H9 (cell line): ENCODE measurements around the gene TMEM244. TPM values are rescaled to one million over a fixed set of nuclear protein-coding genes. Genes with fewer than 3 reads are reported as not detected.

Source experiments
- DNase-seq: peaks from one replicate; pipeline ENCODE4 v3.0.0-alpha.2; 2017
- H2AFZ ChIP-seq: one replicate; pipeline ENCODE4 v1.6.1; 2013; ENCODE audit warnings: mild to moderate bottlenecking, low read length, control low read depth, moderate library complexity
- H2AK5ac ChIP-seq: 2 replicates; pipeline ENCODE4 v1.6.1; 2013; ENCODE audit warnings: low read length, control low read depth, mixed read lengths; ENCODE audit not compliant: insufficient read length
- H2BK120ac ChIP-seq: one replicate; pipeline ENCODE4 v1.6.1; 2013; ENCODE audit warnings: low read depth, mild to moderate bottlenecking, low read length, control low read depth, inconsistent platforms; ENCODE audit not compliant: poor library complexity, severe bottlenecking
- H2BK12ac ChIP-seq: 2 replicates; pipeline ENCODE4 v1.6.1; 2013; ENCODE audit warnings: low read length, control low read depth, mixed read lengths, low read depth; ENCODE audit not compliant: insufficient read length
- H2BK15ac ChIP-seq: 2 replicates; pipeline ENCODE4 v1.6.1; 2013; ENCODE audit warnings: low read depth, low read length, control low read depth
- H2BK20ac ChIP-seq: one replicate; pipeline ENCODE4 v1.6.1; 2013; ENCODE audit warnings: low read depth, mild to moderate bottlenecking, low read length, control low read depth, inconsistent platforms; ENCODE audit not compliant: poor library complexity, severe bottlenecking
- H2BK5ac ChIP-seq: 2 replicates; pipeline ENCODE4 v1.6.1; 2013; ENCODE audit warnings: low read length, control low read depth, mixed read lengths; ENCODE audit not compliant: insufficient read length
- H3K14ac ChIP-seq: 2 replicates; pipeline ENCODE4 v1.6.1; 2013; ENCODE audit warnings: low read length, control low read depth; ENCODE audit not compliant: insufficient read depth
- H3K18ac ChIP-seq: 2 replicates; pipeline ENCODE4 v1.6.1; 2013; ENCODE audit warnings: low read depth, mild to moderate bottlenecking, mixed read lengths, low read length, control low read depth; ENCODE audit not compliant: insufficient read length
- H3K23ac ChIP-seq: 2 replicates; pipeline ENCODE4 v1.6.1; 2013; ENCODE audit warnings: low read length, control low read depth, mixed read lengths, low read depth; ENCODE audit not compliant: insufficient read length
- H3K23me2 ChIP-seq: 2 replicates; pipeline ENCODE4 v1.6.1; 2013; ENCODE audit warnings: low read depth, mild to moderate bottlenecking, mixed read lengths, low read length, control low read depth; ENCODE audit not compliant: insufficient read length, poor library complexity, severe bottlenecking
- H3K27ac ChIP-seq: 2 replicates; pipeline ENCODE4 v1.5.1; 2013; ENCODE audit warnings: low read length, control low read depth, mixed read lengths, low read depth; ENCODE audit not compliant: insufficient read length
- H3K27me3 ChIP-seq: 2 replicates; pipeline ENCODE4 v1.6.1; 2013; ENCODE audit warnings: low read length, control low read depth, inconsistent platforms; ENCODE audit not compliant: insufficient read depth
- H3K4ac ChIP-seq: 2 replicates; pipeline ENCODE4 v1.6.1; 2013; ENCODE audit warnings: low read depth, mild to moderate bottlenecking, control low read depth, inconsistent platforms, low read length, moderate library complexity
- H3K4me1 ChIP-seq: 2 replicates; pipeline ENCODE4 v1.6.1; 2013; ENCODE audit warnings: low read length, control low read depth, inconsistent platforms; ENCODE audit not compliant: insufficient read depth
- H3K4me2 ChIP-seq: 2 replicates; pipeline ENCODE4 v1.6.1; 2013; ENCODE audit warnings: low read length, control low read depth, mixed read lengths; ENCODE audit not compliant: insufficient read length, insufficient read depth
- H3K56ac ChIP-seq: 2 replicates; pipeline ENCODE4 v1.6.1; 2013; ENCODE audit warnings: low read depth, mild to moderate bottlenecking, mixed read lengths, low read length, control low read depth; ENCODE audit not compliant: insufficient read length
- H3K79me1 ChIP-seq: 2 replicates; pipeline ENCODE4 v1.6.1; 2013; ENCODE audit warnings: low read depth, mild to moderate bottlenecking, moderate library complexity, low read length, control low read depth, inconsistent platforms; ENCODE audit not compliant: insufficient read depth, poor library complexity, severe bottlenecking
- H3K79me2 ChIP-seq: 2 replicates; pipeline ENCODE4 v1.6.1; 2013; ENCODE audit warnings: low read length, control low read depth, inconsistent platforms; ENCODE audit not compliant: insufficient read depth
- H3K9ac ChIP-seq: 2 replicates; pipeline ENCODE4 v1.6.1; 2013; ENCODE audit warnings: low read length, control low read depth, mixed read lengths; ENCODE audit not compliant: insufficient read length; ENCODE audit errors: extremely low read depth
- H3K9me3 ChIP-seq: one replicate; pipeline ENCODE4 v1.6.1; 2013; ENCODE audit warnings: low read depth, low read length, inconsistent platforms; ENCODE audit not compliant: control insufficient read depth
- H3T11ph ChIP-seq: one replicate; pipeline ENCODE4 v1.6.1; 2013; ENCODE audit warnings: mild to moderate bottlenecking, low read length, control low read depth, inconsistent platforms
- H4K20me1 ChIP-seq: one replicate; pipeline ENCODE4 v1.6.1; 2013; ENCODE audit not compliant: control insufficient read depth, insufficient read length, insufficient read depth
- H4K5ac ChIP-seq: 2 replicates; pipeline ENCODE4 v1.6.1; 2013; ENCODE audit warnings: low read depth, mild to moderate bottlenecking, mixed read lengths, low read length, control low read depth; ENCODE audit not compliant: insufficient read length
- H4K8ac ChIP-seq: replicated peaks from 2 replicates; pipeline ENCODE4 v1.6.1; 2013; ENCODE audit warnings: low read length, control low read depth, mixed read lengths, low read depth; ENCODE audit not compliant: insufficient read length
- H4K91ac ChIP-seq: 2 replicates; pipeline ENCODE4 v1.6.1; 2013; ENCODE audit warnings: low read depth, mild to moderate bottlenecking, moderate library complexity, mixed read lengths, low read length, control low read depth; ENCODE audit not compliant: insufficient read length
- H3K27ac Mint-ChIP-seq, 3 experiments: 2 replicates in 2 of 3; 3 replicates in 1 of 3; pipeline ENCODE4 v1.8.0; 2020 to 2021; ENCODE audit warnings: mixed read lengths in 3 of 3, mild to moderate bottlenecking in 1 of 3, moderate library complexity in 1 of 3
- H3K27me3 Mint-ChIP-seq: 2 replicates; pipeline ENCODE4 v1.8.0; 2021; ENCODE audit warnings: low read depth, mild to moderate bottlenecking, moderate library complexity, mixed read lengths
- H3K36me3 Mint-ChIP-seq, 3 experiments: 2 replicates in 2 of 3; 3 replicates in 1 of 3; pipeline ENCODE4 v1.8.0; 2020 to 2021; ENCODE audit warnings: low read depth in 3 of 3, mixed read lengths in 3 of 3; ENCODE audit not compliant: insufficient read depth in 1 of 3
- H3K4me1 Mint-ChIP-seq, 2 experiments: 2 replicates each; pipeline ENCODE4 v1.8.0; 2020; ENCODE audit warnings: mixed read lengths in 2 of 2
- H3K4me3 Mint-ChIP-seq, 2 experiments: 2 replicates in 1 of 2; 3 replicates in 1 of 2; pipeline ENCODE4 v1.8.0; 2020 to 2021; ENCODE audit warnings: mild to moderate bottlenecking in 2 of 2, mixed read lengths in 2 of 2, moderate library complexity in 1 of 2
- H3K9me3 Mint-ChIP-seq, 2 experiments: 2 replicates in 1 of 2; 3 replicates in 1 of 2; pipeline ENCODE4 v1.8.0; 2020; ENCODE audit warnings: mild to moderate bottlenecking in 2 of 2, mixed read lengths in 2 of 2, moderate library complexity in 1 of 2
- WGBS: extraction: QIAGEN DNeasy Blood & Tissue Kit; methylation state at CpG from one replicate; pipeline ENCODE4 v1.1.7; 2013; ENCODE audit warnings: missing lambda C conversion rate, low lambda C conversion rate, mixed read lengths; ENCODE audit not compliant: insufficient read length; ENCODE audit errors: extremely low coverage; 5-methylcytosine and 5-hydroxymethylcytosine counted together
- total RNA-seq: library from RNA; stranded (reverse); gene quantifications from 2 replicates; pipeline ENCODE4 v1.2.1, GENCODE V29; 2021
- TF ChIP-seq, protein P1 (sequence below): fragments of 200-600 bp; sonication (generic); conservative IDR thresholded peaks from 3 replicates; pipeline ENCODE4 v1.8.0; 2021; ENCODE audit warnings: antibody characterized with exemption, mild to moderate bottlenecking

TMEM244 gene
- total RNA-seq, 1 experiment from 2014 or later, result not detected

DNA sequence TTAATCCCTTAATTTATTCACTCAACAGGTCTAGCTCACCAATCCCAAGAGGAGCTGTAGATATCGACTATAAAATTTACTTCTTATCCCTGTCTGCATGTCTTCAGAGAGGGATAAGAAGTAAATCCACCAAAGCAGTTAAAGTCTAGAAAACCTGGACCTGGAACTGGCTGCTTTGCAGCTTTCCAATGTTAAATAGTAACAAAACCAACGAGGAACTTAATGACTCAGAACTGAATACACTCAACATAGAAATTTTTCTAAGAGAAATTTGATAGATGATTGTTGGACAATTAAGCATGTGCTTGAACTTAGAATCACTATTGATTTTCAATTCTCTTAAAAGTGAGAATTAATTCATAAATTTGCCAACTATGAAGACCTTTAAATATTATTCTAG, 11.5 kb upstream of the TMEM244 start:
- Mint-ChIP-seq H3K4me1 (peaks cover 4% of the 10 kb centered on the region in 2 experiments; a peak in 2 of 4 replicates), H3K27me3 (no peaks in the 10 kb centered on the region), H3K9me3 (no peaks in the 10 kb centered on the region), H3K27ac (no peak overlapping the region), H3K36me3 (no peaks in the 10 kb centered on the region), H3K4me3 (no peak overlapping the region)
- Histone ChIP-seq H2BK12ac (no peak overlapping the region), H2BK120ac (no peak overlapping the region), H4K5ac (no peak overlapping the region), H2BK20ac (no peak overlapping the region), H3K4me1 (no peaks in the 10 kb centered on the region; the same call in 1 of the 2 replicates), H3K23ac (no peak overlapping the region), H3K27me3 (no peaks in the 10 kb centered on the region), H3K56ac (no peak overlapping the region), H2AK5ac (no peak overlapping the region), H3K4me2 (no peak overlapping the region), H3K14ac (no peak overlapping the region), H3T11ph (no peak overlapping the region), H2BK15ac (no peak overlapping the region), H3K9me3 (no peaks in the 10 kb centered on the region), H3K4ac (no peak overlapping the region), H3K9ac (no peak overlapping the region), H3K18ac (no peak overlapping the region), H3K23me2 (no peaks in the 10 kb centered on the region), H2AFZ (no peak overlapping the region), H4K20me1 (no peaks in the 10 kb centered on the region), H3K79me2 (no peaks in the 10 kb centered on the region), H4K8ac (no peak overlapping the region), H3K79me1 (no peaks in the 10 kb centered on the region), H2BK5ac (no peak overlapping the region), H3K27ac (no peak overlapping the region), H4K91ac (no peak overlapping the region)
- TF ChIP-seq, protein P1, sequence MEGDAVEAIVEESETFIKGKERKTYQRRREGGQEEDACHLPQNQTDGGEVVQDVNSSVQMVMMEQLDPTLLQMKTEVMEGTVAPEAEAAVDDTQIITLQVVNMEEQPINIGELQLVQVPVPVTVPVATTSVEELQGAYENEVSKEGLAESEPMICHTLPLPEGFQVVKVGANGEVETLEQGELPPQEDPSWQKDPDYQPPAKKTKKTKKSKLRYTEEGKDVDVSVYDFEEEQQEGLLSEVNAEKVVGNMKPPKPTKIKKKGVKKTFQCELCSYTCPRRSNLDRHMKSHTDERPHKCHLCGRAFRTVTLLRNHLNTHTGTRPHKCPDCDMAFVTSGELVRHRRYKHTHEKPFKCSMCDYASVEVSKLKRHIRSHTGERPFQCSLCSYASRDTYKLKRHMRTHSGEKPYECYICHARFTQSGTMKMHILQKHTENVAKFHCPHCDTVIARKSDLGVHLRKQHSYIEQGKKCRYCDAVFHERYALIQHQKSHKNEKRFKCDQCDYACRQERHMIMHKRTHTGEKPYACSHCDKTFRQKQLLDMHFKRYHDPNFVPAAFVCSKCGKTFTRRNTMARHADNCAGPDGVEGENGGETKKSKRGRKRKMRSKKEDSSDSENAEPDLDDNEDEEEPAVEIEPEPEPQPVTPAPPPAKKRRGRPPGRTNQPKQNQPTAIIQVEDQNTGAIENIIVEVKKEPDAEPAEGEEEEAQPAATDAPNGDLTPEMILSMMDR, result no peak
- no peak for DNase-seq
- WGBS, result no CpG with 5 or more reads among the region's 2 CpGs
